Measurements from ENCODE around the gene EYS.

The EYS gene

GRCh38 chr6:64214373-64214772, 1492.7 kb downstream of the EYS start:
- H3K27ac ChIP-seq, result no peak overlapping the region
- H3K79me2 ChIP-seq (ENCODE audit: insufficient read depth, low read depth), result no peaks in the 10 kb centered on the region
- no peak overlapping the region for H2AFZ ChIP-seq (ENCODE audit: low read depth)
- no peaks in the 10 kb centered on the region for H3K27me3 ChIP-seq (ENCODE audit: insufficient read depth, low read depth)
- H3K4me2 ChIP-seq, result no peak overlapping the region
- H3K9ac ChIP-seq, result no peak overlapping the region
- H3K4me1 ChIP-seq (ENCODE audit: low read depth, poor library complexity, severe bottlenecking), result peaks cover 14% of the 10 kb centered on the region
- H3K4me3 ChIP-seq (IDR thresholded peaks at IDR 0.05; ENCODE audit: insufficient read depth, low read depth, low read length), result no peak overlapping the region
- H4K20me1 ChIP-seq (ENCODE audit: insufficient read depth), result no peaks in the 10 kb centered on the region
- no peak for TF ChIP-seq CTCF (conservative IDR thresholded peaks at IDR 0.05; ENCODE audit: low read depth, low read length)
- no peaks in the 10 kb centered on the region for H3K36me3 ChIP-seq (ENCODE audit: insufficient read depth)

DNA sequence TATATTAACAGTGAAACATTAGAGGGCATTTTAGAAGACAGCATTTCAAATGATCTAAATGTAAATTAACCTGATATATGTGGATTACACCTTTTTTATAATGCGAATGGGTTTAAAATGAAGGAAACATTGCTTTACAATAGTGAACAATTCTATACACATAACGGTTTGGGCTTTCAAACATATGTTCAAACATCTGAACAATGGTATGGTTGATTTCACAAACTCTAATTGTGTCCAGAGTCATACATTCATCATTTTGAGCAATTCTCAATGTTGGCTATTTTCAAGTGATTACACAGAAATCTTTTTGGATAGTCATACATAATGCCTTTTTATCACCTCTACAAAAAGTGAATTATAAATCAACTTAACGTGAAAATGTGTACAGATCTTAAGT, 1493.3 kb downstream of the EYS start:
- no peak for TF ChIP-seq CTCF (conservative IDR thresholded peaks at IDR 0.05; ENCODE audit: low read depth, low read length)
- Histone ChIP-seq H3K4me3 (IDR thresholded peaks at IDR 0.05; ENCODE audit: insufficient read depth, low read depth, low read length) (no peak overlapping the region), H3K4me1 (ENCODE audit: low read depth, poor library complexity, severe bottlenecking) (peaks cover 14% of the 10 kb centered on the region), H4K20me1 (ENCODE audit: insufficient read depth) (no peaks in the 10 kb centered on the region), H2AFZ (ENCODE audit: low read depth) (no peak overlapping the region), H3K36me3 (ENCODE audit: insufficient read depth) (no peaks in the 10 kb centered on the region), H3K9ac (no peak overlapping the region), H3K27ac (no peak overlapping the region), H3K4me2 (no peak overlapping the region), H3K27me3 (ENCODE audit: insufficient read depth, low read depth) (no peaks in the 10 kb centered on the region), H3K79me2 (ENCODE audit: insufficient read depth, low read depth) (no peaks in the 10 kb centered on the region)

- Histone ChIP-seq H3K27me3 (ENCODE audit: insufficient read depth, low read depth) (no peaks in the 10 kb centered on the region), H3K4me1 (ENCODE audit: low read depth, poor library complexity, severe bottlenecking) (no peaks in the 10 kb centered on the region), H2AFZ (ENCODE audit: low read depth) (no peak overlapping the region), H3K79me2 (ENCODE audit: insufficient read depth, low read depth) (no peaks in the 10 kb centered on the region), H4K20me1 (ENCODE audit: insufficient read depth) (no peaks in the 10 kb centered on the region), H3K36me3 (ENCODE audit: insufficient read depth) (no peaks in the 10 kb centered on the region), H3K27ac (no peak overlapping the region), H3K9ac (no peak overlapping the region), H3K4me2 (no peak overlapping the region), H3K4me3 (IDR thresholded peaks at IDR 0.05; ENCODE audit: insufficient read depth, low read depth, low read length) (no peak overlapping the region)
- TF ChIP-seq CTCF (conservative IDR thresholded peaks at IDR 0.05; ENCODE audit: low read depth, low read length), result no peak
Measured at GRCh38 chr6:64197246-64197645, 1509.8 kb downstream of the EYS start.

- no peak for TF ChIP-seq CTCF (conservative IDR thresholded peaks at IDR 0.05; ENCODE audit: low read depth, low read length)
- H3K27me3 ChIP-seq (ENCODE audit: insufficient read depth, low read depth), result no peaks in the 10 kb centered on the region
- H3K4me2 ChIP-seq, result no peak overlapping the region
- no peaks in the 10 kb centered on the region for H4K20me1 ChIP-seq (ENCODE audit: insufficient read depth)
- H3K79me2 ChIP-seq (ENCODE audit: insufficient read depth, low read depth), result no peaks in the 10 kb centered on the region
- no peaks in the 10 kb centered on the region for H3K4me1 ChIP-seq (ENCODE audit: low read depth, poor library complexity, severe bottlenecking)
- no peak overlapping the region for H2AFZ ChIP-seq (ENCODE audit: low read depth)
- H3K9ac ChIP-seq, result no peak overlapping the region
- H3K36me3 ChIP-seq (ENCODE audit: insufficient read depth), result no peaks in the 10 kb centered on the region; the same call in 1 of the 2 replicates
- no peak overlapping the region for H3K27ac ChIP-seq
- H3K4me3 ChIP-seq (IDR thresholded peaks at IDR 0.05; ENCODE audit: insufficient read depth, low read depth, low read length), result no peak overlapping the region
Measured at GRCh38 chr6:64186592-64186991, 1520.4 kb downstream of the EYS start.
